Gastrocnemius medialis (tissue), 4 donors: ENCODE measurements around the gene S100A11. TPM values are rescaled to one million over a fixed set of nuclear protein-coding genes. Genes with fewer than 3 reads are reported as not detected.

Experiments
- ATAC-seq, 2 donors: fragments of 150-250 bp; one replicate each; pipeline ENCODE4 v1.9.1; 2016
- DNase-seq, 2 donors: peaks; one replicate each; pipeline ENCODE4 v3.0.0-alpha.2; 2019
- H3K27ac ChIP-seq, 4 donors: fragments of 200-600 bp; sonication (generic); 1 replicate in 1 of 4; 2 replicates in 3 of 4; pipeline ENCODE4 v1.5.1; 2016 to 2018; ENCODE audit warnings: mild to moderate bottlenecking in 2 of 4, moderate library complexity in 1 of 4
- H3K27me3 ChIP-seq, 3 donors: fragments of 200-600 bp; sonication (generic) in 2 of 3; 1 replicate in 1 of 3; 2 replicates in 2 of 3; pipeline versions ENCODE4 v1.5.1 to v1.6.0; 2016 to 2019; ENCODE audit warnings: mild to moderate bottlenecking in 1 of 3, moderate library complexity in 1 of 3
- H3K36me3 ChIP-seq, 2 donors: fragments of 200-600 bp; sonication (generic) in 1 of 2; one replicate each; pipeline ENCODE4 v1.5.1; 2017 to 2018
- H3K4me1 ChIP-seq, 2 donors: fragments of 200-600 bp; sonication (generic) in 1 of 2; one replicate each; pipeline ENCODE4 v1.5.1; 2016 to 2017; ENCODE audit warnings: mild to moderate bottlenecking in 2 of 2
- H3K4me3 ChIP-seq, 4 donors: fragments of 200-600 bp; sonication (generic) in 3 of 4; 1 replicate in 1 of 4; 2 replicates in 3 of 4; pipeline ENCODE4 v1.5.1; 2016 to 2019; ENCODE audit warnings: mild to moderate bottlenecking in 2 of 4
- H3K9me3 ChIP-seq, 3 donors: fragments of 200-600 bp; sonication (generic) in 2 of 3; 1 replicate in 1 of 3; 2 replicates in 2 of 3; pipeline ENCODE4 v1.5.1; 2016 to 2019
- POLR2A ChIP-seq, 2 donors: fragments of 450-650 bp; IDR thresholded peaks; one replicate each; pipeline ENCODE4 v1.6.1; 2017; ENCODE audit warnings: antibody characterized with exemption in 2 of 2, mild to moderate bottlenecking in 2 of 2, moderate library complexity in 2 of 2
- in situ Hi-C, 4 donors: fragments of 200-750 bp; cut with MboI; loops; one replicate each; pipeline versions ENCODE4 v1.15.0 to v1.8.0; 2017; ENCODE audit warnings: low sequenced_read_pairs in 4 of 4
- intact Hi-C: fragments of 100-400 bp; cut with DNase I; formaldehyde crosslinking; loops from one replicate; pipeline ENCODE4 v1.15.1; 2023; ENCODE audit warnings: low total_unique reads
- total RNA-seq, 4 donors: library from RNA; depleted of rRNA; stranded (reverse); fragments of >200 nt; gene quantifications; one replicate each; pipeline versions ENCODE4 v1.1.0 to v1.2.3, GENCODE V29; 2016
- TF ChIP-seq, protein P1 (sequence below), 5 experiments: fragments of 450-650 bp in 3 of 5; fragments of 200-600 bp in 2 of 5; sonication (generic) in 2 of 5; IDR thresholded peaks in 4 of 5; conservative IDR thresholded peaks in 1 of 5; 1 replicate in 4 of 5; 2 replicates in 1 of 5; pipeline ENCODE4 v1.5.1; 2016 to 2019; ENCODE audit warnings: antibody characterized with exemption in 5 of 5, mild to moderate bottlenecking in 3 of 5, moderate library complexity in 3 of 5

S100A11 gene
- total RNA-seq, 4 donors from 2014 or later = 8.4 to 66.2 (median 29.8) TPM

DNA sequence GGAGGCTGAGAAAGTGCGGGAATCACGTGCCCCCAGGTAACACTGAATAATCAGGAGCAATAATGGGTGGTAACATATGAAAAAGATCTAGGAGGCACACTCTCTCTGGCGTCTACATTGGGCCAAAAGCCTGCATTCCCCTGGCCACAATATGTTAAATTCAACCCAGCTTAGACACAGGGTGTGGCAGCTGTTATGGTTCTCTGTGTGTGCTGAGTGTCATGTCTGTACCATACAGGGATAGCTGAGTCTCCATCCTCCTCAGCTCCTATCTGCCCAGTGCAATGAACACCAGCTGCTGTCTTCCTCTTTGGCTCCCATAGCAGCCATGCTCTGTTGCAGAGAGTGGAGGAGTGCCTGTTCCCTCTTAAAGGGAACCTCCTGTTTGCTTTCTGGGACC, 14.3 kb downstream of the S100A11 start:
- DNase-seq (no peak), ATAC-seq (no peak)
- no peak overlapping the region for H3K4me3 ChIP-seq
- H3K9me3 ChIP-seq = no peaks in the 10 kb centered on the region
- no peak overlapping the region for H3K27ac ChIP-seq
- TF ChIP-seq POLR2A (IDR thresholded peaks at IDR 0.05) = no peak
- TF ChIP-seq, protein P1, sequence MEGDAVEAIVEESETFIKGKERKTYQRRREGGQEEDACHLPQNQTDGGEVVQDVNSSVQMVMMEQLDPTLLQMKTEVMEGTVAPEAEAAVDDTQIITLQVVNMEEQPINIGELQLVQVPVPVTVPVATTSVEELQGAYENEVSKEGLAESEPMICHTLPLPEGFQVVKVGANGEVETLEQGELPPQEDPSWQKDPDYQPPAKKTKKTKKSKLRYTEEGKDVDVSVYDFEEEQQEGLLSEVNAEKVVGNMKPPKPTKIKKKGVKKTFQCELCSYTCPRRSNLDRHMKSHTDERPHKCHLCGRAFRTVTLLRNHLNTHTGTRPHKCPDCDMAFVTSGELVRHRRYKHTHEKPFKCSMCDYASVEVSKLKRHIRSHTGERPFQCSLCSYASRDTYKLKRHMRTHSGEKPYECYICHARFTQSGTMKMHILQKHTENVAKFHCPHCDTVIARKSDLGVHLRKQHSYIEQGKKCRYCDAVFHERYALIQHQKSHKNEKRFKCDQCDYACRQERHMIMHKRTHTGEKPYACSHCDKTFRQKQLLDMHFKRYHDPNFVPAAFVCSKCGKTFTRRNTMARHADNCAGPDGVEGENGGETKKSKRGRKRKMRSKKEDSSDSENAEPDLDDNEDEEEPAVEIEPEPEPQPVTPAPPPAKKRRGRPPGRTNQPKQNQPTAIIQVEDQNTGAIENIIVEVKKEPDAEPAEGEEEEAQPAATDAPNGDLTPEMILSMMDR (IDR thresholded peaks at IDR 0.05 in 4 of 5, conservative IDR thresholded peaks at IDR 0.05 in 1 of 5) = no peak
- intact Hi-C loops = no loop called here
- H3K4me1 ChIP-seq = no peaks in the 10 kb centered on the region
- H3K27me3 ChIP-seq = no peaks in the 10 kb centered on the region
- in situ Hi-C loops = no loop called here
- no peaks in the 10 kb centered on the region for H3K36me3 ChIP-seq

DNA sequence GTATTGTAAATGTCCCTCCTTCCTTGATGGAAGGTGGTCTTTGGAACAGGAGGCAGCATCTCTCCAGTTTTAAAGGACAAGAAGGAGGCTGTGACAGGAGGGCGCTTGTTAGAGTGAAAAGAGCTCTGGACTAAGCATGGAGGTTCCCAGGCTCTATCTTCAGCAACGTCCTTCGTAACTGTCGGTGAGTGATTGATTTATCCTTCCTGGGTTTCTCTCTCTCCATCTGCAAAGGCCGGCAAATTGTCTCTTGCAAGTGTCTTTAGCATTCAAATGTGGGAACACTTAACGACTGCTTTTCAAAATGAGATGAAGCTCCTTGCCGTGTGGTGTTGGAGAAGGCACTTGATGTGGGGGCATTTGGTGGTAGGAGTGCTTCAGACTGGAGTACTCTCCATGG, 15.2 kb downstream of the S100A11 start:
- no peak for DNase-seq
- no peaks in the 10 kb centered on the region for H3K4me1 ChIP-seq
- H3K27ac ChIP-seq = no peak overlapping the region
- intact Hi-C loops = no loop called here
- H3K9me3 ChIP-seq = no peaks in the 10 kb centered on the region
- in situ Hi-C loops = no loop called here
- H3K27me3 ChIP-seq = no peaks in the 10 kb centered on the region
- no peaks in the 10 kb centered on the region for H3K36me3 ChIP-seq
- TF ChIP-seq POLR2A (IDR thresholded peaks at IDR 0.05) = no peak
- TF ChIP-seq, protein P1 (IDR thresholded peaks at IDR 0.05 in 4 of 5, conservative IDR thresholded peaks at IDR 0.05 in 1 of 5) = no peak
- no peak for ATAC-seq
- no peak overlapping the region for H3K4me3 ChIP-seq

DNA sequence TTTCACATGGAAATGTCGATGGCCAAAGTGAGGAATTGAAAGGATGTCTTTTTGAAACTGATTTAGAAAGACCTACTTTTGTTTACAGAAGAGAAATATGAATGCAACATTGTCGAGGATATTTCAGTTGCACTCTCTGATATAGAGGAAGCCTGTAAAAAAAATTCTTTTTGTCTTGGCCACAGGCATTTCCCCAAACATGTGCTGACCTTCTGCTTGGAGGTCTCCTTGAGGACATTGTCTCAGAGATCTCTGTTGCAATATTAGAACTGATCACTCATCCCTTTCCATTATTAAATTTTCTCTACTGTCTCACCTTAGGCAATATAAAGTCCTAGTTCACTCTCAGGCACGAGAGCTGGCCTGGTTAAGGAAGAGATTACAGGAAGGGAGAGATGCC, 16.0 kb downstream of the S100A11 start:
- Histone ChIP-seq H3K27me3 (no peaks in the 10 kb centered on the region), H3K4me1 (no peaks in the 10 kb centered on the region), H3K36me3 (no peaks in the 10 kb centered on the region), H3K9me3 (no peaks in the 10 kb centered on the region), H3K4me3 (no peak overlapping the region), H3K27ac (no peak overlapping the region)
- TF ChIP-seq POLR2A (IDR thresholded peaks at IDR 0.05) = no peak
- TF ChIP-seq, protein P1 (IDR thresholded peaks at IDR 0.05 in 4 of 5, conservative IDR thresholded peaks at IDR 0.05 in 1 of 5) = no peak
- intact Hi-C loops (no loop called here), in situ Hi-C loops (no loop called here)
- ATAC-seq (no peak), DNase-seq (no peak)

DNA sequence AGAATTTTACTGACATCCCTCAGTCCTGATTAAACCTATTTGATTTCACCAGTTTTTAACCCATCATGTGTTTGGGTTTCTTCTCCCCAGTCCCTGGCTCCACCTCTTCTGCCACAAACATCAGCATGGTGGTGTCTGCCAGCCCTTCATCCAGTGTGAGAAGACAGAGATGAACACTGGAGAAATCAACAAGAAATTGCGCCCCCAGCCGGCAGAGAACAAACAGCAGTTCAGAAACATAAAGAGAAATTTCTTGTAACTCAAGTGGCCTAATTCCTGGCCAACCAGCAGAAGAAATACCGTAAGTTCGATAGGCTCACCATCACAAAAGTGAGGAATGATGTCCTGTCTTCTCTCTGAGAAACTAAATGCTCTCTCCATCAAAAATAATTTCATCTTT, 18.3 kb downstream of the S100A11 start:
- in situ Hi-C loops = no loop called here
- DNase-seq = no peak

DNA sequence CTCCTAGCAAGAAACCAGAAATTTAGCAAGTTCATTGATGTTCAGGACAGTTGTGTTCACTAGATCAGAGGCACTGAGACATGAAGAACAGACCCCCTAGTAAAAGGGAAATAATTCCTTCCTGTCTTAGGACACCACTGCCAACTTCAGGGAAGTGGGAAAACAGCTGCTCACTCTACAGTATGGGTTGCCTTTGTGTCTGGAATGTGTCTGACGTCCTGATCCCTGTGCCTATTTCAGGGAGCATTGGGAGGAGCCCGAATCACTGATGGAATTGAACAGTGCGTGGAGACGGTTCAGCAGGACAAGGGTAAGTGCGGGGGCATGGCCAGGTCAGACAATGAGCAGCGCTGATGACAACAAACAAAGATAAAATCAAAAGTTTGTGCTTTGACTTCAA, 21.0 kb downstream of the S100A11 start:
- intact Hi-C loops (no loop called here), in situ Hi-C loops (no loop called here)
- ATAC-seq = no peak
- no peak for TF ChIP-seq POLR2A (IDR thresholded peaks at IDR 0.05)
- TF ChIP-seq, protein P1 (IDR thresholded peaks at IDR 0.05 in 4 of 5, conservative IDR thresholded peaks at IDR 0.05 in 1 of 5) = no peak
- Histone ChIP-seq H3K9me3 (no peaks in the 10 kb centered on the region), H3K4me1 (no peaks in the 10 kb centered on the region), H3K4me3 (no peak overlapping the region), H3K27ac (no peak overlapping the region), H3K36me3 (no peaks in the 10 kb centered on the region), H3K27me3 (no peaks in the 10 kb centered on the region)
- DNase-seq = no peak

More for the DNA sequence above, 18.3 kb downstream of the S100A11 start:
- no peaks in the 10 kb centered on the region for H3K27me3 ChIP-seq
- no peaks in the 10 kb centered on the region for H3K9me3 ChIP-seq
- no peaks in the 10 kb centered on the region for H3K4me1 ChIP-seq
- H3K36me3 ChIP-seq = no peaks in the 10 kb centered on the region
- no peak overlapping the region for H3K4me3 ChIP-seq
- intact Hi-C loops = no loop called here
- no peak for ATAC-seq
- H3K27ac ChIP-seq = no peak overlapping the region
- TF ChIP-seq, protein P1 (IDR thresholded peaks at IDR 0.05 in 4 of 5, conservative IDR thresholded peaks at IDR 0.05 in 1 of 5) = no peak
- TF ChIP-seq POLR2A (IDR thresholded peaks at IDR 0.05) = no peak
